ENCODE results near the gene TBC1D32.
"Not testable (repeated sequence)": the region's sequence is repeated elsewhere in the genome, so short reads cannot be mapped to it uniquely, and the experiment has no call there.

Gene TBC1D32

GRCh38 chr6:121344539-121344938, 10.3 kb upstream of the TBC1D32 start:
- Mint-ChIP-seq H3K4me1 (ENCODE audit: low read depth) (no peaks in the 10 kb centered on the region), H3K27ac (no peak overlapping the region), H3K4me3 (no peak overlapping the region), H3K36me3 (ENCODE audit: low read depth) (no peaks in the 10 kb centered on the region), H3K27me3 (ENCODE audit: low read depth) (peaks cover 13% of the 10 kb centered on the region), H3K9me3 (no peaks in the 10 kb centered on the region)

DNA sequence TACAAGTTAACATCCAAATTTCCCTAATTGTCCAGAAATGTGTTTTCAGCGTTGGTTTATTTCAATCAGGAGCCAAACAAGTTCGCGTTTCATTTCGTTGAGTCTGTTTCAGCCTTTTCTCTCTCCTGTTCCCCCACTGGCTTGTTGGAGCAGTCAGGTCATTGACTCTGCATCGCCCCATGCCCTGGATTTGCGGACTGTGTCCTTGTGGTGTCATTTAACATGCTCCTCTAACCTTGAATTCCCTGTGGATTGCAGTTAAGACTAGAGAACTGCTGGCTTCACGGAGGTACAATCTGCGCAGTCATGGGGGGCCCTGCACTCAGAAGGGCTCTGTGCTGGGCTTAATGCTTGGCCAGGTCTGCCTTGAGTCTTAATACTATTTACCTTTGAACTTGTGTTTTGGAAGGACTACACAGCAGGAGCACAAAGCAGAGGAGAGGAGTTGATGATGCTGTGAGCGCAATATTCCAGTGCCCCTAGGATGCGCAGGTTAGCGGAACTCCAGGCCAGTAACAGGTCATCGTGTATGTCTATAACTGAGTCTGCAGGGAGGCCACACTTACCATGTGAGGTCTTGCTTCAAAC, 5.5 kb upstream of the TBC1D32 start:
- H3K9me3 Mint-ChIP-seq = no peaks in the 10 kb centered on the region
- peaks cover 2% of the 10 kb centered on the region for H3K36me3 Mint-ChIP-seq (ENCODE audit: low read depth)
- H3K27ac Mint-ChIP-seq = no peak overlapping the region
- H3K4me1 Mint-ChIP-seq (ENCODE audit: low read depth) = peaks cover 4% of the 10 kb centered on the region
- no peak overlapping the region for H3K4me3 Mint-ChIP-seq
- peaks cover 20% of the 10 kb centered on the region for H3K27me3 Mint-ChIP-seq (ENCODE audit: low read depth)

- Mint-ChIP-seq H3K9me3 (no peaks in the 10 kb centered on the region), H3K4me3 (no peak overlapping the region), H3K27me3 (ENCODE audit: low read depth) (peaks cover 18% of the 10 kb centered on the region), H3K4me1 (ENCODE audit: low read depth) (peaks cover 6% of the 10 kb centered on the region), H3K27ac (no peak overlapping the region), H3K36me3 (ENCODE audit: low read depth) (peaks cover 4% of the 10 kb centered on the region)
These were observed 4.7 kb upstream of the TBC1D32 start for GRCh38 chr6:121338956-121339355.

DNA sequence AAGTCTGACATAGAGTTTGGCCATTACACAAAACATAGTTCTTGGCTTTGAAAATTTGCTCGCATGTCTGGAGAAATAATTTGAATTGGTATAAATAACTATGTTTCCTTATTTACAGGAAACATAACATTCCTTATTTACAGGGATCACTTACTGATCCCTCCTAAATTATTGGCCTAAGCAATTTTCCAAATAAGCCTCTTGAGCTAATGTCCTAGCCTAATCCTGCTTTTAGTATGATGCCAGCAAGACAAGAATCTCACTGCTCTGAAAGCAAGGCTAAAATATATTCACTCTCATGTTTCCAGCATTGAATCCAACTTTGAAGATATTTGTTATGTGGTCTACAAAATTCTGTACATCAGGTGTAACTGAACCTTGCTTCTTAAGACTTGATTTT, 4.1 kb upstream of the TBC1D32 start:
- Mint-ChIP-seq H3K9me3 (no peaks in the 10 kb centered on the region), H3K27ac (no peak overlapping the region), H3K4me3 (no peak overlapping the region), H3K36me3 (ENCODE audit: low read depth) (peaks cover 4% of the 10 kb centered on the region), H3K27me3 (ENCODE audit: low read depth) (peaks cover 18% of the 10 kb centered on the region), H3K4me1 (ENCODE audit: low read depth) (peaks cover 7% of the 10 kb centered on the region)

- peaks cover 13% of the 10 kb centered on the region for H3K4me1 Mint-ChIP-seq (ENCODE audit: low read depth)
- H3K27ac Mint-ChIP-seq = peak overlapping the region; percentile 100
- no peaks in the 10 kb centered on the region for H3K9me3 Mint-ChIP-seq
- H3K36me3 Mint-ChIP-seq (ENCODE audit: low read depth) = peaks cover 4% of the 10 kb centered on the region
- H3K4me3 Mint-ChIP-seq = peak overlapping the region; percentile 97
- peaks cover 14% of the 10 kb centered on the region for H3K27me3 Mint-ChIP-seq (ENCODE audit: low read depth)
These were observed 1.1 kb upstream of the TBC1D32 start for GRCh38 chr6:121335087-121336008.

GRCh38 chr6:121333694-121334093, 586 bp downstream of the TBC1D32 start:
- not testable (repeated sequence) for H3K9me3 Mint-ChIP-seq; H3K27ac Mint-ChIP-seq; H3K27me3 Mint-ChIP-seq (ENCODE audit: low read depth); H3K36me3 Mint-ChIP-seq (ENCODE audit: low read depth)
- Mint-ChIP-seq H3K4me3 (peak overlapping the region; percentile 69), H3K4me1 (ENCODE audit: low read depth) (peaks cover 14% of the 10 kb centered on the region)

DNA sequence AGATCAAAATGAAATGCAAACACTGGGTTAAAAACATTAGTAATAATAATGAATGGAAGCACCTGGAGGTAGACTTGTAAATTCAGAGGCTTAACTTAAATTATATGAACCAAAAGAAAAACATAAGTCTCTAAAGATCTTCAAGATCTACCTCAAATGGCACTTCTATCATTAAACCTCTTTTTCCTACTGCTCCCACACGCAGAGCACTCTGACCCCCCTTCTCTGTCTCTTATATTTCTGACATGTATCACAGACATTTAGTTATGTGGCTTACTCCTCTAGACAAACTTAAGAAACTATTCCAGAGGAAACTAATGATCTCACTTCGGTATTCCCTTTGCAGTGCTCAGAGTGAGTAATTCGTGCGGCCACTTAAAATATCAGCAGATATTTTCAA, 1.1 kb downstream of the TBC1D32 start:
- Mint-ChIP-seq H3K4me3 (peak overlapping the region; percentile 69), H3K9me3 (no peaks in the 10 kb centered on the region), H3K36me3 (ENCODE audit: low read depth) (peaks cover 4% of the 10 kb centered on the region), H3K27me3 (ENCODE audit: low read depth) (peaks cover 8% of the 10 kb centered on the region), H3K4me1 (ENCODE audit: low read depth) (peaks cover 14% of the 10 kb centered on the region), H3K27ac (peak overlapping the region; percentile 75)

DNA sequence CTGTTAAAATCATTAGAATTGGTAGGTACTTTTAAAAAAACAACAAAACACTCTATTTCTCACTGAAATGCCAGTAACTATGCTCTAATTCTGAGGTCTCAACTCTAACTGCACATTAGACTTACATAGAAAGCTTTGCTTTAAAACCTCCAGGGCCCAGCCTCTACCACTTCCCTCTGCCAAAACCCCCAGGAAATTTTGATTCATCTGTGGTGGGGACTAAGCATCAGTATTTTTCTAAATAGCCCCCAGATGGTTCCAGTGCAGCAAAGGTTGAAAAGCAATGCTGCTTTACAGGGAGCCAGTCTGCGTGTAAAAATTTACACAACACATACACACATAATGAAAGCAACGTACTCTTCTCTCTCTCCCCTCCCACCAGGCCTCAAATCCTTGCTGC, 3.8 kb downstream of the TBC1D32 start:
- no peak overlapping the region for H3K27ac Mint-ChIP-seq
- peaks cover 4% of the 10 kb centered on the region for H3K36me3 Mint-ChIP-seq (ENCODE audit: low read depth)

GRCh38 chr6:121321282-121321681, 13.0 kb downstream of the TBC1D32 start:
- H3K4me1 Mint-ChIP-seq (ENCODE audit: low read depth) = peaks cover 5% of the 10 kb centered on the region
- no peak overlapping the region for H3K27ac Mint-ChIP-seq

More for the DNA sequence above, 3.8 kb downstream of the TBC1D32 start:
- H3K4me3 Mint-ChIP-seq = no peak overlapping the region
- H3K27me3 Mint-ChIP-seq (ENCODE audit: low read depth) = no peaks in the 10 kb centered on the region
- no peaks in the 10 kb centered on the region for H3K9me3 Mint-ChIP-seq
- H3K4me1 Mint-ChIP-seq (ENCODE audit: low read depth) = peaks cover 14% of the 10 kb centered on the region

GRCh38 chr6:121319603-121320002, 14.7 kb downstream of the TBC1D32 start:
- Mint-ChIP-seq H3K27me3 (ENCODE audit: low read depth) (no peaks in the 10 kb centered on the region), H3K36me3 (ENCODE audit: low read depth) (peaks cover 5% of the 10 kb centered on the region), H3K4me1 (ENCODE audit: low read depth) (peaks cover 5% of the 10 kb centered on the region), H3K4me3 (no peak overlapping the region), H3K9me3 (no peaks in the 10 kb centered on the region), H3K27ac (no peak overlapping the region)

More at GRCh38 chr6:121321282-121321681, 13.0 kb downstream of the TBC1D32 start:
- Mint-ChIP-seq H3K9me3 (no peaks in the 10 kb centered on the region), H3K4me3 (no peak overlapping the region), H3K36me3 (ENCODE audit: low read depth) (peaks cover 5% of the 10 kb centered on the region), H3K27me3 (ENCODE audit: low read depth) (no peaks in the 10 kb centered on the region)

DNA sequence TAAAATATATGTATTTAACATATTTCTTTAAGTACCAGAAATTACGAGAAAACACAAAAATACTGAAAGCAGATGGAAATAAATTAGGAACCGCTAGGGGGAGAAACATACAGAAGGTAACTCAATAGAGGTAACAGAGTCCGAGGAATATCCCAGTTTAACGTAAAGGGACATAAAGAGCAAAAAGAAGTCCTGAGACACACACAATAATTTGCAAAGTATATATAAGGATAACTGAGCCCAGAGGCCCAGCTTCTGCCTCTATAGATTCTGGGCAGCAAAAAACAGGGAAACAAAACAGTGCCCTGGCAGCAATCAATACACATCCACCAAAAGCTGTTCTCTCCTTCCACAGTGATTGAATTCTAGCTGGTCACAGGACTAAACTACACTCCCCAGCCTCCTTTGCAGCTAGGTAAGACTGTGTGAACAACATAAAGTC, 15.1 kb downstream of the TBC1D32 start:
- Mint-ChIP-seq H3K9me3 (no peaks in the 10 kb centered on the region), H3K27me3 (ENCODE audit: low read depth) (no peaks in the 10 kb centered on the region), H3K36me3 (ENCODE audit: low read depth) (peaks cover 5% of the 10 kb centered on the region), H3K4me3 (no peak overlapping the region), H3K4me1 (ENCODE audit: low read depth) (peaks cover 5% of the 10 kb centered on the region), H3K27ac (no peak overlapping the region)

GRCh38 chr6:121314381-121315112, 19.7 kb downstream of the TBC1D32 start:
- H3K4me3 Mint-ChIP-seq = no peak overlapping the region
- H3K9me3 Mint-ChIP-seq = no peaks in the 10 kb centered on the region
- H3K36me3 Mint-ChIP-seq (ENCODE audit: low read depth) = peaks cover 6% of the 10 kb centered on the region
- H3K4me1 Mint-ChIP-seq (ENCODE audit: low read depth) = no peaks in the 10 kb centered on the region
- no peak overlapping the region for H3K27ac Mint-ChIP-seq
- H3K27me3 Mint-ChIP-seq (ENCODE audit: low read depth) = no peaks in the 10 kb centered on the region

- not testable (repeated sequence) for H3K4me3 Mint-ChIP-seq; H3K4me1 Mint-ChIP-seq (ENCODE audit: low read depth); H3K27me3 Mint-ChIP-seq (ENCODE audit: low read depth); H3K9me3 Mint-ChIP-seq; H3K27ac Mint-ChIP-seq; H3K36me3 Mint-ChIP-seq (ENCODE audit: low read depth)
These were observed 22.5 kb downstream of the TBC1D32 start for GRCh38 chr6:121311814-121312213.

DNA sequence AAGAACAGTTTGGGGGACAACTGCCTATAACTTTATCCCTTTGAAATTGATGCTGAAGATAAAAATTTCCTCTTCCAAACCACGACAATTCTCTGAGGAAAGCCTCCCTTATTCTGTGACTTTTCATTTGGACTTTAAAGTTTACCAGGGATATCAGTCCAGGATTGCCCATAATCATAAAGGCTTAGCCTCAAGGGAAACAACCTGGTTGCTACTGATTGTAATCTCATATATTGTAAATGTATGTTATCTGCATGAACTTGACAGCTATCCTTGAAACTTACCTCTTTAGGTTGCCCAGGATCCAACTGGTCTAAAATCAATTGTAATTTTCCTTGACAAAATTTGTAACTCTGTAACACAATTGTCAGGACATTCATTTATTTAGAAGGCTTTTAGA, 23.8 kb downstream of the TBC1D32 start:
- Mint-ChIP-seq H3K4me3 (no peak overlapping the region), H3K4me1 (ENCODE audit: low read depth) (no peaks in the 10 kb centered on the region), H3K9me3 (no peaks in the 10 kb centered on the region), H3K27ac (no peak overlapping the region), H3K36me3 (ENCODE audit: low read depth) (peaks cover 6% of the 10 kb centered on the region), H3K27me3 (ENCODE audit: low read depth) (no peaks in the 10 kb centered on the region)
